ENCODE results near the gene RNF138. TPM values are rescaled to one million over a fixed set of nuclear protein-coding genes. Genes with fewer than 3 reads are reported as not detected.
"Not testable (repeated sequence)": the region's sequence is repeated elsewhere in the genome, so short reads cannot be mapped to it uniquely, and the experiment has no call there.

Gene RNF138
- total and polyA plus RNA-seq, 2 donors (not counting 1 experiment from before 2014, with no cell fraction given), result 15.8 to 24.6 TPM

DNA sequence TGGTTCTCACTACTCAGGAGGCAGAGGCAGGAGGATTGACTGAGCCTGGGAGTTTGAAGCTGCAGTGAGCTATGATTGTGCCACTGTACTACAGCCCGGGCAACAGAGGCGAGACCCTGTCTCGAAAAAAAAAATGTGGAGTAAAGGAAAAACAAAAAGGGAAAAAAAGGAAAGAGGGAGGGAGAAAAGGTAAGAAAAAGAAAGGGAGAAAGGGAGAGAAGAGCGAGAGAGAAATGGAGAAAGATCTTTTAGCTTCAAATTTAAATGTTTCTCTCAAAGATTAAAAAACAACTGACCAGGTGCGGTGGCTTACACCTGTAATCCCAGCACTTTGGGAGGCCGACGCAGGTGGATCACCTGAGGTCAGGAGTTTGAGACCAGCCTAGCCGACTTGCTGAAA, 7.9 kb upstream of the RNF138 start:
- Histone ChIP-seq H3K27me3 (ENCODE audit: control insufficient read depth, insufficient read depth, low read length) (no peaks in the 10 kb centered on the region), H3K9me3 (ENCODE audit: control insufficient read depth, insufficient read depth, low read depth, low read length) (no peaks in the 10 kb centered on the region), H3K4me1 (ENCODE audit: control insufficient read depth, extremely low read depth, insufficient read depth, low read length) (peaks cover 8% of the 10 kb centered on the region), H3K27ac (ENCODE audit: insufficient read depth, low read length) (no peak overlapping the region), H2AFZ (ENCODE audit: low read length) (no peak overlapping the region), H3K79me2 (ENCODE audit: control insufficient read depth, insufficient read depth, low read length) (no peaks in the 10 kb centered on the region), H3K36me3 (ENCODE audit: control insufficient read depth, insufficient read depth, low read length) (no peaks in the 10 kb centered on the region), H3K4me2 (ENCODE audit: extremely low read depth, insufficient read depth, low read length) (no peak overlapping the region), H4K20me1 (ENCODE audit: control insufficient read depth, extremely low read depth, insufficient read depth, low read length) (no peaks in the 10 kb centered on the region), H3K9ac (ENCODE audit: insufficient read depth, low read length) (no peak overlapping the region), H3K4me3 (replicated peaks in 1 of 4; ENCODE audit: control extremely low read depth in 1 of 4, insufficient read depth in 1 of 4, low read depth in 3 of 4, low read length in 4 of 4) (no peak overlapping the region)
- TF ChIP-seq EZH2 (IDR thresholded peaks at IDR 0.05; ENCODE audit: low read length, missing control alignments), result no peak
- TF ChIP-seq, protein P1, sequence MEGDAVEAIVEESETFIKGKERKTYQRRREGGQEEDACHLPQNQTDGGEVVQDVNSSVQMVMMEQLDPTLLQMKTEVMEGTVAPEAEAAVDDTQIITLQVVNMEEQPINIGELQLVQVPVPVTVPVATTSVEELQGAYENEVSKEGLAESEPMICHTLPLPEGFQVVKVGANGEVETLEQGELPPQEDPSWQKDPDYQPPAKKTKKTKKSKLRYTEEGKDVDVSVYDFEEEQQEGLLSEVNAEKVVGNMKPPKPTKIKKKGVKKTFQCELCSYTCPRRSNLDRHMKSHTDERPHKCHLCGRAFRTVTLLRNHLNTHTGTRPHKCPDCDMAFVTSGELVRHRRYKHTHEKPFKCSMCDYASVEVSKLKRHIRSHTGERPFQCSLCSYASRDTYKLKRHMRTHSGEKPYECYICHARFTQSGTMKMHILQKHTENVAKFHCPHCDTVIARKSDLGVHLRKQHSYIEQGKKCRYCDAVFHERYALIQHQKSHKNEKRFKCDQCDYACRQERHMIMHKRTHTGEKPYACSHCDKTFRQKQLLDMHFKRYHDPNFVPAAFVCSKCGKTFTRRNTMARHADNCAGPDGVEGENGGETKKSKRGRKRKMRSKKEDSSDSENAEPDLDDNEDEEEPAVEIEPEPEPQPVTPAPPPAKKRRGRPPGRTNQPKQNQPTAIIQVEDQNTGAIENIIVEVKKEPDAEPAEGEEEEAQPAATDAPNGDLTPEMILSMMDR (conservative IDR thresholded peaks at IDR 0.05 in 1 of 2, IDR thresholded peaks at IDR 0.05 in 1 of 2; ENCODE audit: low read depth in 1 of 2, low read length in 2 of 2), result no peak
- no peak for DNase-seq (ENCODE audit: low read depth in 2 of 2)

DNA sequence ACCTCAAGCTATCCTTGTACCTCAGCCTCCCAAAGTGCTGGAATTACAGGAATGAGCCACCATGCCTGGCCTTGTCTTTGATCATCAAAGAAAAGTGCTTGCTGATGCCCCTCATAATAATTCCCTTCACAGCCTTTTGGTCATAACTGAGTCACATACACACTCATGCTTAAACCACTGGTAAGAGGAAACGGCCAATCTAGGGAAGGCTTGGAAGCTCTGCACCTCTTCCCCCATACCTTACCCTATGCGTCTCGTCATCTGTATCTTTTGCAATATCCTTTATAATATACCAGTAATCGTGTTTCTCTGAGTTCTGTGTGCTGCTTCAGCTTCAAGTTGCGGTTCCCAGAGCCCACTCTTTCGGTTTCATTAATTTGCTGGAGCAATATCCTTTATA, 4.8 kb upstream of the RNF138 start:
- TF ChIP-seq EZH2 (IDR thresholded peaks at IDR 0.05; ENCODE audit: low read length, missing control alignments), result no peak
- TF ChIP-seq, protein P1 (conservative IDR thresholded peaks at IDR 0.05 in 1 of 2, IDR thresholded peaks at IDR 0.05 in 1 of 2; ENCODE audit: low read depth in 1 of 2, low read length in 2 of 2), result no peak
- H3K9me3 ChIP-seq (ENCODE audit: control insufficient read depth, insufficient read depth, low read depth, low read length), result no peaks in the 10 kb centered on the region
- H3K4me2 ChIP-seq (ENCODE audit: extremely low read depth, insufficient read depth, low read length), result no peak overlapping the region
- no peaks in the 10 kb centered on the region for H3K36me3 ChIP-seq (ENCODE audit: control insufficient read depth, insufficient read depth, low read length)
- peak in 1 of 2 donors; percentile 70 for DNase-seq (ENCODE audit: low read depth in 2 of 2)
- no peaks in the 10 kb centered on the region for H3K79me2 ChIP-seq (ENCODE audit: control insufficient read depth, insufficient read depth, low read length)
- no peak overlapping the region for H3K9ac ChIP-seq (ENCODE audit: insufficient read depth, low read length)
- no peaks in the 10 kb centered on the region for H3K27me3 ChIP-seq (ENCODE audit: control insufficient read depth, insufficient read depth, low read length)
- H3K4me1 ChIP-seq (ENCODE audit: control insufficient read depth, extremely low read depth, insufficient read depth, low read length), result peaks cover 8% of the 10 kb centered on the region
- H4K20me1 ChIP-seq (ENCODE audit: control insufficient read depth, extremely low read depth, insufficient read depth, low read length), result no peaks in the 10 kb centered on the region
- no peak overlapping the region for H3K4me3 ChIP-seq (replicated peaks in 1 of 4; ENCODE audit: control extremely low read depth in 1 of 4, insufficient read depth in 1 of 4, low read depth in 3 of 4, low read length in 4 of 4)
- no peak overlapping the region for H2AFZ ChIP-seq (ENCODE audit: low read length)
- H3K27ac ChIP-seq (ENCODE audit: insufficient read depth, low read length), result no peak overlapping the region

DNA sequence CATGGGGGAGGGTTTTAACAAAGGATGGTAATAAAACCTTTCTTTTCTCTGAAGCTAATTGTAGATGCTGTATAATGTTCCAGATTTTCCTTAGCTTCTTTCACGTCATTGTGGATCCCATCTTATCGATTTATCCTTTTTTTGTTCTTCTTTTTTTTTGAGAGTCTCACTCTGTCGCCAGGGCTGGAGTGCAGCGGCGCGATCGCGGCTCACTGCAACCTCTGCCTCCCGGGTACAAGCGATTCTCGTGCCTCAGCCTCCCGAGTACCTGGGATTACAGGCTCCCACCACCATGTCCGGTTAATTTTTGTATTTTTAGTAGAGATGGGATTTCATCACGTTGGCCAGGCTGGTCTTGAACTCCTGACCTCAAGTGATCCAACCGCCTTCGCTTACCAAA, 843 bp upstream of the RNF138 start:
- H3K27ac ChIP-seq (ENCODE audit: insufficient read depth, low read length); H3K4me2 ChIP-seq (ENCODE audit: extremely low read depth, insufficient read depth, low read length); H3K9me3 ChIP-seq (ENCODE audit: control insufficient read depth, insufficient read depth, low read depth, low read length); H3K9ac ChIP-seq (ENCODE audit: insufficient read depth, low read length); DNase-seq (ENCODE audit: low read depth in 2 of 2); H3K36me3 ChIP-seq (ENCODE audit: control insufficient read depth, insufficient read depth, low read length); H3K4me3 ChIP-seq (replicated peaks in 1 of 4; ENCODE audit: control extremely low read depth in 1 of 4, insufficient read depth in 1 of 4, low read depth in 3 of 4, low read length in 4 of 4); H3K4me1 ChIP-seq (ENCODE audit: control insufficient read depth, extremely low read depth, insufficient read depth, low read length); H4K20me1 ChIP-seq (ENCODE audit: control insufficient read depth, extremely low read depth, insufficient read depth, low read length); H2AFZ ChIP-seq (ENCODE audit: low read length); H3K27me3 ChIP-seq (ENCODE audit: control insufficient read depth, insufficient read depth, low read length): not testable (repeated sequence)
- H3K79me2 ChIP-seq (ENCODE audit: control insufficient read depth, insufficient read depth, low read length), result peaks cover 32% of the 10 kb centered on the region

Measured in fibroblast of lung (primary cell).